ENCODE results near the gene MCHR2.
"Not testable (repeated sequence)": the region's sequence is repeated elsewhere in the genome, so short reads cannot be mapped to it uniquely, and the experiment has no call there.

Gene MCHR2, protein sequence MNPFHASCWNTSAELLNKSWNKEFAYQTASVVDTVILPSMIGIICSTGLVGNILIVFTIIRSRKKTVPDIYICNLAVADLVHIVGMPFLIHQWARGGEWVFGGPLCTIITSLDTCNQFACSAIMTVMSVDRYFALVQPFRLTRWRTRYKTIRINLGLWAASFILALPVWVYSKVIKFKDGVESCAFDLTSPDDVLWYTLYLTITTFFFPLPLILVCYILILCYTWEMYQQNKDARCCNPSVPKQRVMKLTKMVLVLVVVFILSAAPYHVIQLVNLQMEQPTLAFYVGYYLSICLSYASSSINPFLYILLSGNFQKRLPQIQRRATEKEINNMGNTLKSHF

DNA sequence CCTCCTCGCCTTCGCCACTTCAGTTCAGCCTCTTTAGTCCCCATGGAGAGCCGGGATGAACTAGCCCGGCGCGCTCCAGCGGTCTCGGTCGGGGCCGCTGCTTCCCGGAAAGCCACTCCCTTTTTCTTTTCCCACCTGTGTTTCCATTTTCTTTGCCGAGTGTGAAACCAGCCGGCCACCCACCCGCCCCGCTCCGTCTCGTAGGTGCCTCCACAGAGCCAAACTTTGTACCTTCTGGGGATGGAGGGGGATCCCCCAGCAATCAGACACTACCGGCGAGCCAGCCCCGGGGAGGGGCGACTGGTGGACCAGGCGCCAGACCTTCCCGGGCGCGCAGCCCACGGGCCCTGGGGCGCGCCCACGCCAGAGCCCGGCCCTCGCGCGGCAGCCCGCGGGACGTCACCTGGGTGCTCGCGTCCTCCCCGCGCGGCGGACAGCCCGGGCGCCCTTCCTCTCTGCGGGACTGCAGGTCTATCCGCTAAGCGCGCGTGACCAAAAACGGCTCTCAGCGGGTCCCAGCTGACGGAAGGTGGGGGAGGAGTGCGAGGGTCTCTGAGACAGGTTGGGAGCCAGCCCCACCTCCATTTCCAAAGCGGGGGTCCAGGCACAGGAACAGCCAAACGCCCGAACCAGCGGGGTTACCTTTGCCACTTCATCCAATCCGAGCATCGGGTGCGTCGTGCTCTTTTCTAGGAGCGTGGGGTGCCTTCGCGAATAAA lies at the start of gene MCHR2:
Gene MCHR2, minus strand, starts transcription at position 691 of the 719 bp plus-strand sequence. CDS start 38,076 bp downstream, outside the sequence.
- TF ChIP-seq, protein P1, sequence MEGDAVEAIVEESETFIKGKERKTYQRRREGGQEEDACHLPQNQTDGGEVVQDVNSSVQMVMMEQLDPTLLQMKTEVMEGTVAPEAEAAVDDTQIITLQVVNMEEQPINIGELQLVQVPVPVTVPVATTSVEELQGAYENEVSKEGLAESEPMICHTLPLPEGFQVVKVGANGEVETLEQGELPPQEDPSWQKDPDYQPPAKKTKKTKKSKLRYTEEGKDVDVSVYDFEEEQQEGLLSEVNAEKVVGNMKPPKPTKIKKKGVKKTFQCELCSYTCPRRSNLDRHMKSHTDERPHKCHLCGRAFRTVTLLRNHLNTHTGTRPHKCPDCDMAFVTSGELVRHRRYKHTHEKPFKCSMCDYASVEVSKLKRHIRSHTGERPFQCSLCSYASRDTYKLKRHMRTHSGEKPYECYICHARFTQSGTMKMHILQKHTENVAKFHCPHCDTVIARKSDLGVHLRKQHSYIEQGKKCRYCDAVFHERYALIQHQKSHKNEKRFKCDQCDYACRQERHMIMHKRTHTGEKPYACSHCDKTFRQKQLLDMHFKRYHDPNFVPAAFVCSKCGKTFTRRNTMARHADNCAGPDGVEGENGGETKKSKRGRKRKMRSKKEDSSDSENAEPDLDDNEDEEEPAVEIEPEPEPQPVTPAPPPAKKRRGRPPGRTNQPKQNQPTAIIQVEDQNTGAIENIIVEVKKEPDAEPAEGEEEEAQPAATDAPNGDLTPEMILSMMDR (conservative IDR thresholded peaks at IDR 0.05): no peak

DNA sequence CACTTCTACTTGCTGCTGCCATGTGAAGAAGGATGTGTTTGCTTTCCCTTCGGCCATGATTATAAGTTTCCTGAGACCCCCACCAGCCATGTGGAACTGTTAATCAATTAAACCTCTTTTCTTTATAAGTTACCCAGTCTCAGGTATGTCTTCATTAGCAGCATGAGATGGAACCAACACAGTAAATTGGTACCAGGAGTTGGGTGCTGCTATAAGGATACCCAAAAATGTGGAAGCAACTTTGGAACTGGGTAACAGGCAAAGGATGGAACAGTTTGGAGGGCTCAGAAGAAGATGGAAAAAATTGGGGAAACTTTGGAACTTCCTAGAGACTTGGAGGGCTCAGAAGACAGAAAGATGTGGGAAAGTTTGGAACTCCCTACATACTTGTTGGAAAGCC lies 44.5 kb upstream of the MCHR2 start:
- H3K27ac ChIP-seq: not testable (repeated sequence)

More for the DNA sequence above, at the start of gene MCHR2:
- no peak within 1 kb of the TSS for H3K27ac ChIP-seq

DNA sequence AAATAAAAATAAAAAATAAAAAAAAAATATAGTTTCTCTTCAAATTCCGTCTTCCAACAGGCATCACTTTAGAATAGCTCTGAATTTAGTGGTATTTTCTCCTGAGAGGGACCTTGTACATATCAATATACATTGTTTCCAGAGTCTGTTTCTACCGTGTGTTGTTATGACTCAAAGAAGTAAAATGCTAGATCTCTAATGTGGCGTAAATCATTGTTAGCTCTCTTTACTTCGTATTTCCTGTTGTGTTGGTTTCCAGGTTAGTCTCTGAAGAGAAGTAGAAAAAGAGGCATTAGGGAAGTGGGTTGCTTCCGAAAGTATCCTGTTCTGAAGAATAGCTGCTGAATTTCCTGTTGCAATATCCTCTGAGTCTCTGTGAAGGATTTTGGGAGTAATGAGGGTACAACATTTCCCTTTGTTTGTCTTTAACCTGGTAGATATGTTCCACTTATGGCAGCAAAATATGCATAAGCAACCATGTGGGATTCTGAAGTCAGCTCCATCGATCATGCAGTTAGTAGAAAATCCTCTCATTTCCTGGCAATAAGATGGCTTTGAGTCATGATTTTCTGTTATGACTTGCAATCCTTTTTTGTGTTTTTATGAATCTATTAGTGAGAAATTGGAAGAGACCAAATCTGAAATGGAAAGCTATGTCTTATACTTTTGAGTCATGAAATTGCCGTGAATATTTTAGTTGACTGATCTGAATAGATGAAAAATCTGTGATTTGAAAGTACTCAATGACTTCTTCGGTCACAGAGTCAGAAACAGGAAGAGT lies 42.0 kb upstream of the MCHR2 start:
- TF ChIP-seq, protein P1 (conservative IDR thresholded peaks at IDR 0.05): no peak
- no peak overlapping the region for H3K27ac ChIP-seq

DNA sequence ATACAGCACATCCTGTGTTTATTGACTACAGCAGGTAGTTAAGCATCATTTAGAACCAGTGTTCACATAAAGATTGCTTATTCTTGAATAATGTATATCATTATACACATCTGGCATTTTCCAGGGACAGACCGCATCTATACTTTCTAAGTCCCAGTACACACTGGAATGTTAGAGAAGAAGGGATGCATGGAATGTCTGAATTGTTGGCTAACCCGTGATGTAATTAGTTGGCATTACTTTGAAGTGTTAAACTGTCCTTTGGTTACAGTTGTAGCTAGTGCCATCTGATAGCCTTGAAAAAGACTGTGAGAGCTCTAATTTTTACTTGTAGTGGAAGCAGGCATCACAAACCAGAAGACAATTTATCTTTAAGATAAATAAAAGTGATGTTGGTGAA lies 29.8 kb upstream of the MCHR2 start:
- H3K27ac ChIP-seq: no peak overlapping the region
- TF ChIP-seq, protein P1 (conservative IDR thresholded peaks at IDR 0.05): no peak

DNA sequence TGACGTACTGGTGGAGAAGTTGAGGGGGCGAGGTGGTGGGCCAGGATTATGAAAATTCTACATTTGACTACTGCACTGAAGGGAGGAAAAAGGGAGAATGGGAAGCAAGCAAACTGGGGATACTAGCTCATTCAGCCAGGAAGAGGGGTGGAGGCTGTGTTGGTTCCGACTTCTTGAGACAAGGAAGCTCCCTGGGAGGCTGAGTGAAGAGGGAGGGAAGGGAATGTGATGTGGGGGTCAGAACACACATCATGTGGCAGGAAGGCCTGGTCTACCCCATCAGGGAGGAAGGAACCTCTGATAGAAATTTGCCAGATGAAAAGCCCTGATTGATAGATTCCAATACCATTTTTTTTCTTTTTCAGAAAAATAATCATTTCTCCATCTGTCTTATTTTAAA lies 28.8 kb upstream of the MCHR2 start:
- H3K27ac ChIP-seq: no peak overlapping the region
- TF ChIP-seq, protein P1 (conservative IDR thresholded peaks at IDR 0.05): no peak

DNA sequence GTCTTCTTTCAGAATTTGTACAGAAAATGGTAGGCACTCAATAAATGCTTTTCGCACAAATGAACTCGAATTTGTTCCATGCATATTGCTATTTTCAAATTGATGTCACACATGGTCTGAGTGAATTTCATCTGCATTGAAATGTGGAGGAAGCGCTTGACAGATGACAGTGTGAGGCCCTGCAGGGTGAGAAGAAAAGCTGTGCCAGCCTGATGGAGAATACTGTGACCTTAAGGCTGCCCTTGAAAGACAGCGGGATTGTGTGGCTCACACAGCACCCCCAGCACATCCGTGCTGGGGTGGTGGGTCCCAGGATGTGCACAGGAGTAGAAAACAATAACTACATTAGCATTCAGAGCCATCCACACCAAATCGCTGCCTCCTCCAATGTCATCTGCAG lies 14.8 kb upstream of the MCHR2 start:
- H3K27ac ChIP-seq: no peak overlapping the region
- TF ChIP-seq, protein P1 (conservative IDR thresholded peaks at IDR 0.05): no peak

DNA sequence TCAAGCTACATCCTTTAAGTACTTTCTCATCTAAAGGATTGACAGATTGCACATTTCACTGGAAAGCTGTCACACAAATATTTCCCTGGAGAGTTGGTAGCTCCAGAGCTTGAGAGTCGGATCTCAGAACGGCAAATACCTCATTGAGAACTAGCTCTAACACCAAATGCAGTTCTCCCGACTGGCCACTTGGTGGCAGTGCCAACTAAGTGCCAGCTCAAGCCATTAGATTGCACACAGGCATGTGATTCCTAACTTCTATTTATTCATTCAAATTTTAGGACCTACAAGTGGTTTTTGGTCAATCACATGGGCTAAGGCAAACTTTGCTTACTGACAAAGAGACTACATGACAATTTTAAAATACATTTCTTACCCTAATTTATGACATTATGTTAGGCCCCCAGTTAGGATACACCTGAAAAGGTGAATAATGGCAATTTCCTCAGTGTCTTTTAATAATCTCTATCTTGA lies 7.9 kb upstream of the MCHR2 start:
- H3K27ac ChIP-seq: no peak overlapping the region
- TF ChIP-seq, protein P1 (conservative IDR thresholded peaks at IDR 0.05): peak; percentile 94

All from VCaP (cell line).